Naive thymus-derived CD4-positive, alpha-beta T cell (primary cell): Measurements from ENCODE around the gene ZNF791. TPM values are rescaled to one million over a fixed set of nuclear protein-coding genes. Genes with fewer than 3 reads are reported as not detected.
"Not testable (repeated sequence)": the region's sequence is repeated elsewhere in the genome, so short reads cannot be mapped to it uniquely, and the experiment has no call there.

Source experiments
- ATAC-seq: fragments of 150-1000 bp; cut with Tn5 transposase; 2 replicates; pipeline ENCODE4 v1.10.0; 2021; ENCODE audit warnings: mild to moderate bottlenecking, moderate library complexity
- CTCF ChIA-PET: fragments of 350-600 bp; sonication (Branson Sonifier 250); formaldehyde crosslinking; loops from one replicate; lab custom pipeline; 2021; ENCODE audit warnings: antibody characterized with exemption; lab: Charles Lee
- POLR2A ChIA-PET: fragments of 350-600 bp; sonication (Branson Sonifier 250); formaldehyde crosslinking; loops from one replicate; lab custom pipeline; 2021; ENCODE audit warnings: antibody characterized with exemption, inconsistent platforms; lab: Charles Lee
- DNase-seq, 9 donors: peaks; one replicate each; pipeline versions ENCODE4 v3.0.0 to v3.0.0-alpha.2; 2020 to 2022; ENCODE audit warnings: mixed read lengths in 1 of 9
- H3K27ac ChIP-seq: one replicate; pipeline ENCODE4 v1.7.0; 2013; ENCODE audit warnings: mild to moderate bottlenecking, low read depth, low read length, moderate library complexity
- H3K27me3 ChIP-seq, 2 donors: one replicate each; pipeline ENCODE4 v1.7.0; 2013; ENCODE audit warnings: low read length in 2 of 2, mild to moderate bottlenecking in 2 of 2, moderate library complexity in 2 of 2; ENCODE audit not compliant: control insufficient read depth in 2 of 2, insufficient read depth in 2 of 2
- H3K36me3 ChIP-seq, 3 experiments: 1 replicate in 2 of 3; 2 replicates in 1 of 3; pipeline ENCODE4 v1.7.0; 2013; ENCODE audit warnings: low read length in 3 of 3, mild to moderate bottlenecking in 3 of 3, moderate library complexity in 1 of 3; ENCODE audit not compliant: insufficient read depth in 3 of 3, control insufficient read depth in 2 of 3
- H3K4me1 ChIP-seq, 2 donors: one replicate each; pipeline ENCODE4 v1.7.0; 2013; ENCODE audit warnings: low read length in 2 of 2, mild to moderate bottlenecking in 2 of 2, moderate library complexity in 1 of 2; ENCODE audit not compliant: control insufficient read depth in 2 of 2, insufficient read depth in 2 of 2
- H3K4me3 ChIP-seq: 2 replicates; pipeline ENCODE4 v1.7.0; 2013; ENCODE audit warnings: mild to moderate bottlenecking, low read length
- H3K9me3 ChIP-seq, 3 experiments: 1 replicate in 2 of 3; 2 replicates in 1 of 3; pipeline ENCODE4 v1.7.0; 2013; ENCODE audit warnings: low read length in 3 of 3; ENCODE audit not compliant: control insufficient read depth in 2 of 3
- H3K27ac Mint-ChIP-seq, 9 donors: one replicate each; pipeline ENCODE4 v1.8.0; 2020 to 2022; ENCODE audit warnings: mixed read lengths in 9 of 9, mild to moderate bottlenecking in 8 of 9, moderate library complexity in 5 of 9, inconsistent platforms in 2 of 9
- H3K27me3 Mint-ChIP-seq, 5 donors: one replicate each; pipeline ENCODE4 v1.8.0; 2021 to 2022; ENCODE audit warnings: mixed read lengths in 5 of 5, mild to moderate bottlenecking in 1 of 5
- H3K36me3 Mint-ChIP-seq, 5 donors: one replicate each; pipeline ENCODE4 v1.8.0; 2020 to 2022; ENCODE audit warnings: mixed read lengths in 5 of 5, mild to moderate bottlenecking in 3 of 5, inconsistent platforms in 1 of 5
- H3K4me1 Mint-ChIP-seq, 7 donors: one replicate each; pipeline ENCODE4 v1.8.0; 2020 to 2022; ENCODE audit warnings: mixed read lengths in 7 of 7, mild to moderate bottlenecking in 3 of 7, inconsistent platforms in 1 of 7
- H3K4me3 Mint-ChIP-seq, 10 donors: one replicate each; pipeline ENCODE4 v1.8.0; 2020 to 2022; ENCODE audit warnings: mild to moderate bottlenecking in 10 of 10, mixed read lengths in 10 of 10, moderate library complexity in 6 of 10, inconsistent platforms in 2 of 10
- H3K9me3 Mint-ChIP-seq, 11 donors: one replicate each; pipeline ENCODE4 v1.8.0; 2020 to 2022; ENCODE audit warnings: mixed read lengths in 11 of 11, mild to moderate bottlenecking in 4 of 11, inconsistent platforms in 1 of 11, moderate library complexity in 1 of 11
- intact Hi-C, 2 donors: fragments of 100-400 bp; cut with micrococcal nuclease; formaldehyde crosslinking; loops; one replicate each; pipeline ENCODE4 v1.15.1; 2023
- polyA plus RNA-seq, 2 donors: library from polyadenylated mRNA; unstranded; fragments of 300-500 nt; fragmentation: Illumina TruSeq; gene quantifications; one replicate each; pipeline ENCODE4 v1.2.3, GENCODE V29; 2021
- total RNA-seq, 6 experiments: library from RNA in 5 of 6; stranded (reverse) in 5 of 6; gene quantifications; 1 replicate in 5 of 6; 2 replicates in 1 of 6; pipeline ENCODE4 v1.2.3 and lab custom pipeline; 2021 to 2026

ZNF791 gene
- total and polyA plus RNA-seq, 7 experiments from 2014 or later: 12.6 to 53.3 (median 37.4) TPM

- ATAC-seq (peak; percentile 63), DNase-seq (peak; percentile 52 to 86 (median 75))
- H3K9me3 ChIP-seq: no peaks in the 10 kb centered on the region
- no peaks in the 10 kb centered on the region for H3K27me3 ChIP-seq
- Mint-ChIP-seq H3K27me3 (no peaks in the 10 kb centered on the region), H3K36me3 (peaks cover 0 to 37% (median 30%) of the 10 kb centered on the region in 5 donors), H3K4me1 (peaks cover 27 to 41% (median 35%) of the 10 kb centered on the region in 7 donors), H3K27ac (peak overlapping the region in 6 of 9 donors; percentile 22 to 79 (median 66)), H3K9me3 (peaks cover 0 to 7% (median 0%) of the 10 kb centered on the region in 11 donors), H3K4me3 (no peak overlapping the region)
- H3K27ac ChIP-seq: no peak overlapping the region
- CTCF ChIA-PET: interaction anchor here (0.7 to 2.4 kb wide), 6 partner anchors 12 to 475 kb away, joined by 3 to 12 read pairs (median 6); no protein-coding TSS in a partner anchor
- POLR2A ChIA-PET: interaction anchor here (0.5 to 2.9 kb wide), 5 partner anchors 10 to 274 kb away, joined by 3 to 8 read pairs (median 4); partner anchors contain the start of genes JUNB, MAN2B1 and WDR83
- peaks cover 18 to 84% (median 19%) of the 10 kb centered on the region in 3 experiments for H3K36me3 ChIP-seq
- intact Hi-C loops: loop anchor here in 1 of 2 donors (1.0 kb wide), 2 partner anchors 120 to 171 kb away; no protein-coding TSS in a partner anchor
- H3K4me1 ChIP-seq: peaks cover 6 to 22% of the 10 kb centered on the region in 2 donors
- no peak overlapping the region for H3K4me3 ChIP-seq
Observed at GRCh38 chr19:12676384-12676792, 65.7 kb downstream of the ZNF791 start.

DNA sequence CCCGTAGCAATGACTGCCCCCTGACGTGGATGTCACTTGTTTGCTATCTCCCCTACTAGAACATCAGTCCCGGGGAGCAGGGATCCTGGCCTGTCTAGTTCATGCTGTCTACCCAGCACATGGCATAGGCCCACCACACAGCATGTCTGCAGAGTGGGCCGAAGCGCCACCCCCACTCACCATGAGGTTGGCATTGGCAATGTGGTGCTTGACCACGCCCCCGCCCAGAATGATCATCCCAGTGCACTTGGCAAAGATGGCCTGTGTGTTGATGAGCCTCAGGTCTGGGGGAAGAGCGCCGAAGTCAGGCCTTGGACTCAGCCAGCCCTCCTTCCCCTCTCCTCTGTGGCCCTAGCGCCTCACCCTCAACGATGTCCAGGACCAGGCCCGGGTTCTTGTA, 66.2 kb downstream of the ZNF791 start:
- CTCF ChIA-PET: interaction anchor here (0.5 to 2.4 kb wide), 8 partner anchors 13 to 463 kb away, joined by 3 to 12 read pairs (median 6); no protein-coding TSS in a partner anchor
- H3K36me3 ChIP-seq: peaks cover 18 to 86% (median 19%) of the 10 kb centered on the region in 3 experiments
- no peaks in the 10 kb centered on the region for H3K27me3 ChIP-seq
- DNase-seq (no peak), ATAC-seq (no peak)
- no peak overlapping the region for H3K27ac ChIP-seq
- peaks cover 26 to 42% (median 34%) of the 10 kb centered on the region in 7 donors for H3K4me1 Mint-ChIP-seq
- no peak overlapping the region for H3K4me3 ChIP-seq
- POLR2A ChIA-PET: interaction anchor here (0.8 to 2.9 kb wide), 7 partner anchors 8 to 115 kb away, joined by 3 to 10 read pairs (median 6); partner anchors contain the start of genes FBXW9, JUNB, MAN2B1 and TNPO2
- H3K4me3 Mint-ChIP-seq: peak overlapping the region in 1 of 10 donors; percentile 48
- H3K27me3 Mint-ChIP-seq: no peaks in the 10 kb centered on the region
- peaks cover 6 to 22% of the 10 kb centered on the region in 2 donors for H3K4me1 ChIP-seq
- no peaks in the 10 kb centered on the region for H3K9me3 ChIP-seq
- H3K27ac Mint-ChIP-seq: peak overlapping the region in 7 of 9 donors; percentile 22 to 86 (median 68)
- intact Hi-C loops: loop anchor here in 1 of 2 donors (1.0 kb wide), 2 partner anchors 119 to 170 kb away; no protein-coding TSS in a partner anchor
- peaks cover 0 to 36% (median 28%) of the 10 kb centered on the region in 5 donors for H3K36me3 Mint-ChIP-seq
- H3K9me3 Mint-ChIP-seq: peaks cover 0 to 9% (median 0%) of the 10 kb centered on the region in 11 donors

GRCh38 chr19:12678039-12678438, 67.3 kb downstream of the ZNF791 start:
- peaks cover 21 to 37% (median 30%) of the 10 kb centered on the region in 7 donors for H3K4me1 Mint-ChIP-seq
- H3K27me3 ChIP-seq, H3K27me3 Mint-ChIP-seq, H3K9me3 Mint-ChIP-seq, H3K9me3 ChIP-seq, H3K27ac Mint-ChIP-seq, H3K4me3 ChIP-seq, H3K4me3 Mint-ChIP-seq, ATAC-seq, DNase-seq, intact Hi-C loops: not testable (repeated sequence)
- peaks cover 6 to 22% of the 10 kb centered on the region in 2 donors for H3K4me1 ChIP-seq
- ChIA-PET CTCF (interaction anchor here (0.6 to 2.4 kb wide), 9 partner anchors 9 to 205 kb away, joined by 3 to 12 read pairs (median 4); a partner anchor contains a TSS), POLR2A (interaction anchor here (1.1 to 2.9 kb wide), 6 partner anchors 9 to 114 kb away, joined by 3 to 10 read pairs (median 6); partner anchors contain the start of genes FBXW9, JUNB, MAN2B1 and TNPO2)
- peak overlapping the region; percentile 17 for H3K27ac ChIP-seq
- H3K36me3 Mint-ChIP-seq: peaks cover 0 to 34% (median 25%) of the 10 kb centered on the region in 5 donors
- peaks cover 18 to 74% (median 19%) of the 10 kb centered on the region in 3 experiments for H3K36me3 ChIP-seq

DNA sequence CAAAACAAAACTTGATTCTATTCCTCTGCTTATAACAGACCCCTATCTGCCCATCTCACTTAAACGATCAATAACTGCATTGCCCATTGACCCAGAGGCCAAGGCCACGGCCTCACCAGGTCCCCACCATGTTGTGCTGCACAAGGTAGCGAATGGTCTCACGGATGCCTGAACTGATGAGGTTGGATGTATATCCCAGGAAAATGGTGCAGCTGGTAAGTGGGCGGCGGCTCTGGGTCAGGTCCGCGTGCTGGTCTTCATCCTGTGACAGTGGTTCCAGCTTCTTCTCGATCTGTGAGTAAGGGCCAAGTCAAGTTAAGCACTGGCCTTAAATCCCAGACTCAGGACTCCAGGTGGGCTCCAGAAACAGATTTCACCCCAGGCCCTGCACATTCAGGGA, 69.3 kb downstream of the ZNF791 start:
- H3K27ac ChIP-seq: no peak overlapping the region
- H3K27me3 Mint-ChIP-seq: no peaks in the 10 kb centered on the region
- POLR2A ChIA-PET: interaction anchor here (0.6 to 3.3 kb wide), 6 partner anchors 8 to 382 kb away, joined by 3 to 19 read pairs (median 6); partner anchors contain the start of genes FBXW9, ZNF490 and ZNF791
- peaks cover 0 to 9% (median 0%) of the 10 kb centered on the region in 11 donors for H3K9me3 Mint-ChIP-seq
- ATAC-seq (no peak), DNase-seq (no peak)
- no peak overlapping the region for H3K4me3 ChIP-seq
- H3K27me3 ChIP-seq: no peaks in the 10 kb centered on the region
- peak overlapping the region in 5 of 9 donors; percentile 21 to 56 (median 49) for H3K27ac Mint-ChIP-seq
- no peaks in the 10 kb centered on the region for H3K9me3 ChIP-seq
- peak overlapping the region; percentile 27 to 99 (median 66) for H3K4me3 Mint-ChIP-seq
- CTCF ChIA-PET: interaction anchor here (1.0 kb wide), 1 partner anchor 40 kb away, joined by 5 read pairs; no protein-coding TSS in a partner anchor
- peaks cover 21 to 37% (median 28%) of the 10 kb centered on the region in 7 donors for H3K4me1 Mint-ChIP-seq
- H3K36me3 ChIP-seq: peaks cover 18 to 55% (median 19%) of the 10 kb centered on the region in 3 experiments
- H3K36me3 Mint-ChIP-seq: peaks cover 0 to 27% (median 20%) of the 10 kb centered on the region in 5 donors
- intact Hi-C loops: loop anchor here (2.0 to 10.0 kb wide), 4 partner anchors 42 to 1155 kb away; partner anchors contain the start of genes ECSIT (in 1 of the 2), IER2 (in 1 of the 2), JUNB (in 1 of the 2) and STX10 (in 1 of the 2)
- H3K4me1 ChIP-seq: peaks cover 6 to 22% of the 10 kb centered on the region in 2 donors

DNA sequence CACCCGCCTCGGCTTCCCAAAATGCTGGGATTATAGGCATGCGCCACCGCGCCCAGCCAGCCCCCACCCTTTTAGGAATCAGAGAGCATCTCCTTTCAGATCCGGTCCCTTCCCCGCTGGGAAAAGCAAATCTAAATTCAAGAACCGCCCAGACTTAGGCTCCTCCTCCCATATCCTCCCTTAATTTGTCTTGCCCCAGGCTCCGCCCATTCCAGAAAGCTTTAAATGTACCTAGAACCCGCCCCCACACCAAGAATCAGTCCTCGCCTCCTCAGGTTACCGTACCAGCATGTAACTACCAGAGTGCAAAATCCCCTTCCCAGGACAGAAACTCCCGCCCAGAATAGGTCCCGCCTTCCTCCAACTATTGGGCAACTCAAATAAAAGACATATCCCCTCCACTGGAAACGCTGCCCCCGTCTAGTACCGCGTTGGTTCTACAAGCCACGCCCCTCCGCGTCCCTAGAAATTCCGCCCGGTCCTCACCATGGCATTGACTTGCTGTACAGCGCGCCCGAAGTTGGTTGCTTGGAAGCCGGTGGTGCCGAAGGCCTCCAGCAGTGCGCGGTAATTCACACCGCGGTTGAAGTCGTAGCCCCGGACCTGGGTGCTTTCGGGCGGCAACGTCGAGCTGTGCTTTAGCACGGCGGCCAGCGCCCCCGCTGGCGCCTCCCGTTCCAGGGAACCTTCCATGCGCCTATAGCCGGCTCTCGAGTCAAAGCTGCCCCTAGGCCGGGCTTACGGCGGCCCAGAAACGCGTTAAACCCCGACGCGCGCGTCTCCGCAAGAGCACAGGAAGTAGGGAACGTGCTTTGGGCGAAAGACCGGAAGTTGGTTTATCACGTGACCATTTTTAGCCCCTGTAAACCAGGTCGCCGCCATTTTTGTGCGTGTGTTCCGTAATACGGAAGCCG, 70.6 kb downstream of the ZNF791 start, which contains the start of gene DHPS:
TSS of gene DHPS (minus strand) at position 807 of the 914 bp plus-strand sequence. CDS start at position 693, 114 bp downstream.
- H3K4me1 ChIP-seq: peaks cover 6 to 19% of the 10 kb centered on the region in 2 donors
- peak within 1 kb of the TSS; percentile 95 for H3K27ac ChIP-seq
- no peaks in the 10 kb centered on the region for H3K9me3 ChIP-seq
- intact Hi-C loops: loop anchor here (1.0 to 10.0 kb wide), 11 partner anchors 12 to 1157 kb away; partner anchors contain the start of genes FBXW9 (in 2 of the 2), ZNF490 (in 2 of the 2), ZNF791 (in 2 of the 2) and ECSIT (in 1 of the 2)
- CTCF ChIA-PET: interaction anchor here (0.7 to 0.9 kb wide), 3 partner anchors 9 to 41 kb away, joined by 3 read pairs; no protein-coding TSS in a partner anchor
- H3K9me3 Mint-ChIP-seq: peaks cover 0 to 9% (median 0%) of the 10 kb centered on the region in 11 donors
- no peaks in the 10 kb centered on the region for H3K27me3 Mint-ChIP-seq
- peaks cover 17 to 34% (median 26%) of the 10 kb centered on the region in 7 donors for H3K4me1 Mint-ChIP-seq
- peak within 1 kb of the TSS; percentile 92 to 99 (median 96) for H3K4me3 Mint-ChIP-seq
- ATAC-seq: peak; percentile 85
- H3K36me3 ChIP-seq: peaks cover 12 to 42% (median 19%) of the 10 kb centered on the region in 3 experiments
- H3K36me3 Mint-ChIP-seq: peaks cover 0 to 26% (median 18%) of the 10 kb centered on the region in 5 donors
- H3K4me3 ChIP-seq: peak within 1 kb of the TSS; percentile 100
- no peaks in the 10 kb centered on the region for H3K27me3 ChIP-seq
- POLR2A ChIA-PET: interaction anchor here (0.6 to 3.3 kb wide), 23 partner anchors 9 to 1746 kb away, joined by 3 to 19 read pairs (median 4); partner anchors contain the start of genes FBXW9, GCDH, GET3 and MAN2B1
- H3K27ac Mint-ChIP-seq: peak within 1 kb of the TSS; percentile 86 to 98 (median 94)
- peak; percentile 58 to 95 (median 93) for DNase-seq
